GM10847 (cell line): ENCODE data around the gene KLHL20.

Experiments used
- POLR2A ChIP-seq: IDR thresholded peaks from 2 replicates; pipeline ENCODE4 v1.6.1; 2011; ENCODE audit not compliant: insufficient read length; ENCODE audit errors: extremely low read depth

The KLHL20 gene

DNA sequence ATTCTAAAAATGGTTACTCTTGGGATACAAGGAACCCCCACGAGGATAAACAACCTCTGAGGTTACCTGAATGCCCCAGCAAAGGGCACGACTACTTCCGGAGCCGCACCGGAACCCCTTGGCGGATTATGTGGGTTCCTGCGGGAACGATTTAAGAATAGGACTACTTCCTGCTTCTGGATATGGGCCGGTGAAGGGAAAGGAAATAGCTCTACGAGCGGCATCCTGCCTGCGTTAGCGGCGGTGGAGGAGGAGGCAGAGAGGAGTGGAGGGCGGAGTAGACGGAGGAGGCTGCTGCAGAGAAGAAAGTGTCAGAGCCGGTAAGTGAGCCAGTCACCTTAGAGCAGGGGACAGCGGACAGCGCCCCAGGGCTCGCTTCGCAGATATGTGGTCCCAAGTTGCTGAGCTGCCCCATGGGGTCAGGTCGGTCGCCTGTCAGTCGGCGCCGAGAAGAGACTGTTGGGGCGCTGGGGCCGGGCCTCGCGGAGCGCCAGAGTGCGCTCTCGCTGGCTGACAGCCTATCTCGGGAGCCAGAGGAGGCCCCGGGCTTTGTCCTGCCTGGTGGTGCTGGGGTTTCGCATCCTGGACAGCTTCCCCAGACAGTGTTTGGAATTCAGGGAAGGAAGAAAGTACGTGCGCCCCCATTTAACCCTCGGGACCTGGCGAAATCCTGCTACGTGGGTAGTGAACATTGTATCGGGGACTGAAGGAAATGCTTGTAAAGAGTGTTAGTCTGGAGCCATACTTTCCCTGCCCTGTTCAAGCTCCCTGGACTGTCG is at the start of gene KLHL20:
Gene KLHL20 (plus strand): TSS at position 223 of the 779 bp plus-strand sequence. CDS start 1,063 bp downstream, outside the sequence.
- peak; percentile 80 for TF ChIP-seq POLR2A

DNA sequence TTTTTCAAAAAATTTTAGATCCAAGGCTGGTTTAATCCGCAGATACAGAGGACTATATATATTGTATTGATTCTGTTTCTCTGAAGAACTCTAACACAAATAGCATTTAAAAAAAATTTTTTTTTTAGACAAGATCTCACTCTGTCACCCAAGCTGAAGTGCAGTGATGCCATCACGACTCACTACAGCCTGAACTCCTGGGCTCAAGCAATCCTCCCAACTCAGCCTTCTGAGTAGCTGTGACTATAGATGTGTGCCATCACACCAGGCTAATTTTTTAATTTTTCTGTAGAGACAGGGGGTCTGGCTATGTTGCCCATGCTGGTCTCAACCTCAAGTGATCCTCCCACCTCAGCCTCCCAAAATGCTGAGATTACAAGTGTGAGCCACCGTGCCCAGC is 48.1 kb upstream of the KLHL20 start:
- TF ChIP-seq POLR2A = no peak

- TF ChIP-seq POLR2A = no peak
Measured at GRCh38 chr1:173669491-173669941, 45.3 kb upstream of the KLHL20 start, which contains the start of gene ANKRD45. Gene ANKRD45 (minus strand): TSS chr1:173669851. CDS start chr1:173659418, 10,433 bp downstream.

DNA sequence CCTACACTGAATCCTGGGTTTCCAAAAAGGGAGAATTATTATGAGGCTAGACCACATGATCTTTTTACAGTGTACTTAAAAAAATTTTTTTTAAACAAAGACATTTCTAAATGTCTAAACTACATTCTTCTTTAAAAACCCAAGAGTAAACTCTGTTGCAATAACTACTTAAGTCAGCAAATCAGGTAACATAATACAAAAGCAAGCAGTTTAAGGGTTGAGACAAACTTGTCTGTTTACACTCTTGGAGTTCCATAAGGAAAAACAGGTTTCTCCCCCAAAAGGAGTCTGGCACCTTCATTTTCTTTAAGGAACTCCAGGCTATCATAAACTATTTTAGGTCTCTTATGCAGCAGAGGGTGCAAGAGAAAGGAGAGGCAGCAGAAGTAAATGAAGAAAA is 32.6 kb upstream of the KLHL20 start:
- no peak for TF ChIP-seq POLR2A

DNA sequence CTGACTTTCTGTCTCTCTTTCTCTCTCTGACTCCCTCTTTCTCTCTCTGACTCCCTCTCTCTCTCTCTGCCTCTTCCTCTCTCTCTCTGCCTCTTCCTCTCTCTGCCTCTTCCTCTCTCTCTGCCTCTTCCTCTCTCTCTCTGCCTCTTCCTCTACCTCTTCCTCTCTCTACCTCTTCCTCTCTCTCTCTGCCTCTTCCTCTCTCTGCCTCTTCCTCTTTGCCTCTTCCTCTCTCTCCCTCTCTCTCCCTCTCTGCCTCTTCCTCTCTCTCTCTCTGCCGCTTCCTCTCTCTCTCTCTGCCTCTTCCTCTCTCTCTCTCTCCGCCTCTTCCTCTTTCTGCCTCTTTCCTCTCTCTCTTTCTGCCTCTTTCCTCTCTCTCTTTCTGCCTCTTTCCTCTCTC is 26.5 kb upstream of the KLHL20 start:
- no peak for TF ChIP-seq POLR2A

DNA sequence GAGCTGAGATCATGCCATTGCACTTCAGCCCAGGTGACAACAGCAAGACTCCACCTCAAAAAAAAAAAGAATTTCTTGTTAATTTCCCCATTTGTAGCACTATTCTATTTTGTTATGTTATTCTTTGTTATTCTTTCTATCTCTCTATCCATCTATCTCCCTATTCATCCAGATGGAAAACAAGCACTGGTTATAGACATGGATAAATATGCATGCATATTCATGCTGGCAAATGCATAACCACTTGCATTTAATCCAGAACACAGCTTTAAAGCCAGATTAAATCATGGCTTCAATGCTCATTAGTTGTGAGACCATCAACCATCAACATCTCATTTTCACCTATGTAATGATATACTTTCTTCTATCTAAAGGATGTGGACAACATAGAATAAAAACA is 21.5 kb upstream of the KLHL20 start:
- no peak for TF ChIP-seq POLR2A

DNA sequence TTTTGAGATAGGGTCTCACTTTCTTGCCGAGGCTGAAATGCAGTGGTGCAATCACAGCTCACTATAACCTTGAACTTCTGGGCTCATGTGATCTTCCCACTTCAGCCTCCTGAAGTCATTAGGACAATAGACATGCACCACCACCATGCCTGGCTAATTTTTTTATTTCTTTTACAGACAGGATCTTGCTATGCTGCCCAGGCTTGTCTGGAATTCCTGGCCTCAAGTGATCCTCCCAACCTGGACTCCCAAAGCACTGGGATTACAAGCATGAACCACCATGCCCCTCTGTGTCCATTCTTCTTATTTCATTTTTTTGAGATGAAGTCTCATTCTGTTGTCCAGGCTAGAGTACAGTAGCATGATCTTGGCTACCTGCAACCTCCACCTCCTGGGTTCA is 12.0 kb upstream of the KLHL20 start:
- no peak for TF ChIP-seq POLR2A

DNA sequence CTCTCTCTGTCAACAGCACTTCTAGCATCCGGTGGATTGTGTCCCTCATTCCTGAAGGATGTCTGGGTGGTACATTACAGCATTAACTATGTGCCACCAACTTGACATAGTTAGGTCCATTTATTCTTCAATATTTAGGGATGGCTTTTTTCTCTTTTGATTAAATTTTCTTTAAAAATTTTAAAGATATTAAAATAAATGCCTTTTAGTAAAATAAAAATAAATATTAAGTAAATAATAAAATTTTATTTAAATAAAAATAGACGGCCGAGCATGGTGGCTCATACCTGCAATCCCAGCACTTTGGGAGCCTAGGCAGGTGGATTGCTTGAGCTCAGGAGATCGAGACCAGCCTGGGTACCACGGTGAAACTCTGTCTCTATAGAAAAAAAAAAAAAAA is 9.7 kb upstream of the KLHL20 start:
- no peak for TF ChIP-seq POLR2A

- no peak for TF ChIP-seq POLR2A
Measured at GRCh38 chr1:173708787-173709186, 6.0 kb upstream of the KLHL20 start.

DNA sequence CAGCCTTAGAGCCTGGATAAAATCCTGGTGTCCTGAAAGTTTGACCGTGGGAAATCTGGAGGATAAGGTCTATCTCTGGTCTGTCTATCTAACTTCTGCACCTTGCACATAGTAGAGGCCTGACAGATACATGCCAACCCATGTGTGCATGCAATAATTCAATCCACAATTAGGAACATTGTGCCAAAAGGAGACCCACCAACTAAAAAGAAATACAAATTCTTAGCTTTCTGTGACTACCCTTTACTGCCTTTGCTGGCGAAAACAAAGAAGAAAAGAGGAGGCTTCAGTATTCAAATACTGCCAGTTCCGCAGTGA is 381 bp upstream of the KLHL20 start:
- TF ChIP-seq POLR2A = no peak

DNA sequence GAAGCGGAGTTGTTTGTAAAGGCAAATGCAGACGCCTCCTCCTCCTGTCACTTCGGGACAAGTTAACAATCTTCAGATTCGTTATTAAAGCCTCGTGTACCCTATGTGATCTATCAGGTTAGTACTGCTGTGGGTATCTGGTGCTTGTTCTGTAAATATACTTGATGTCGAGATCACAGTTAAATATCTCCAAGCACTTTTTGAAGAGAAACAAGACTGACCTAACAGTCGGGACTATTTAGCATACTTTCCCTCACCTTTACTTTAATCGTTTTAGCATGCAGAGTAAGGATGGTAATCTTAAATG is 710 bp downstream of the KLHL20 start:
- no peak for TF ChIP-seq POLR2A

- no peak for TF ChIP-seq POLR2A
Measured at GRCh38 chr1:173717238-173717637, 2.5 kb downstream of the KLHL20 start.

GRCh38 chr1:173733912-173734311 is 19.1 kb downstream of the KLHL20 start:
- TF ChIP-seq POLR2A = no peak

- no peak for TF ChIP-seq POLR2A
Measured at GRCh38 chr1:173742203-173742886, 27.6 kb downstream of the KLHL20 start.

DNA sequence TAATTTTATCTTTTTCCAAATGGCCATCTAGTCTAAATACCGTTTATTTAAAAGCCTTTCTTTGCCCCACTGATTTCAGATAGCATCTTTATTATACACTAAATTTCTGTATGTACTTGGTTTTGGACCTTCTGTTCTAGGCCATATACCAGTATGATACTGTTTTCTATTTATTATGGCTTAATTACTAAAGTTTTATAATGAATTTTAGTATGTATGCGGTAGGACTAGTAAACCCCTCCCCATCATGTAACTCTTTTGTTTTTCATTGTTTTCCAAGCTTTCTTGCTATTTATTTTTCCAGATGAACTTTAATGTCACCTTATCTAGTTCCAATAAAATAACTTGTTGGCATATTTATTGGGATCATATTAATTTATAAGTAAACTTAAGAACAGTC is 29.9 kb downstream of the KLHL20 start:
- no peak for TF ChIP-seq POLR2A

DNA sequence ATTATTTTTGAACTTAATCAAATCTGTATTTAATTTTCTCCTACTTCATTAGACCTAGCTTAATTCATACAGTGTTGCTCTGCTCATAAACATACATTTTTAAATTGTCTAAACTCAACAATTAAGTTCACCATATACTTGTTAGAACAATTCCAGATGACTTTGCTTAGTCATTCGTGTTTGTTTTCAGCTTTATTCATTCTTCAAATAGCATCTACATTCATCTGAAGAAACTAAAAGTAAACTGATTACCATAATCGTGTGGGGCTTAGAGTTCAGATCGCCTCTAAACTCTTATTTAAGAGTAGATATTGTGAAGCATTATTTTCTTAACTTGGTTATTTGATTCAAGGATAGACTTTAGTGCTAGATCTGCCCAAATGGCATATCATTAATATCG is 34.4 kb downstream of the KLHL20 start:
- no peak for TF ChIP-seq POLR2A

- TF ChIP-seq POLR2A = no peak
Measured at GRCh38 chr1:173753830-173754229, 39.0 kb downstream of the KLHL20 start.
